Duodenal mucosa (tissue), 2 donors: ENCODE data around the gene RIN3.

Source experiments
- H3K27ac ChIP-seq: one replicate; pipeline ENCODE4 v1.7.0; 2013; ENCODE audit warnings: low read depth, low read length
- H3K27me3 ChIP-seq, 2 donors: one replicate each; pipeline ENCODE4 v1.7.0; 2013; ENCODE audit warnings: low read length in 2 of 2, control low read depth in 1 of 2; ENCODE audit not compliant: insufficient read depth in 2 of 2, control insufficient read depth in 1 of 2
- H3K36me3 ChIP-seq, 2 donors: one replicate each; pipeline ENCODE4 v1.7.0; 2013; ENCODE audit warnings: low read length in 2 of 2, control low read depth in 1 of 2; ENCODE audit not compliant: insufficient read depth in 2 of 2, control insufficient read depth in 1 of 2
- H3K4me1 ChIP-seq, 2 donors: one replicate each; pipeline ENCODE4 v1.7.0; 2013; ENCODE audit warnings: low read length in 2 of 2, control low read depth in 1 of 2; ENCODE audit not compliant: insufficient read depth in 2 of 2, control insufficient read depth in 1 of 2
- H3K4me3 ChIP-seq, 2 donors: one replicate each; pipeline ENCODE4 v1.7.0; 2013; ENCODE audit warnings: low read length in 2 of 2, low read depth in 1 of 2
- H3K9ac ChIP-seq, 2 donors: one replicate each; pipeline ENCODE4 v1.7.0; 2013; ENCODE audit warnings: low read length in 2 of 2, low read depth in 1 of 2
- H3K9me3 ChIP-seq, 2 donors: one replicate each; pipeline ENCODE4 v1.7.0; 2013; ENCODE audit warnings: low read length in 2 of 2, control low read depth in 1 of 2; ENCODE audit not compliant: control insufficient read depth in 1 of 2

Gene RIN3

GRCh38 chr14:92473261-92473968 lies 40.2 kb upstream of the RIN3 start:
- Histone ChIP-seq H3K36me3 (no peaks in the 10 kb centered on the region), H3K4me3 (no peak overlapping the region), H3K27me3 (no peaks in the 10 kb centered on the region), H3K9me3 (no peaks in the 10 kb centered on the region), H3K27ac (no peak overlapping the region), H3K4me1 (no peaks in the 10 kb centered on the region), H3K9ac (no peak overlapping the region)

- Histone ChIP-seq H3K9me3 (no peaks in the 10 kb centered on the region), H3K9ac (no peak overlapping the region), H3K4me3 (no peak overlapping the region), H3K27me3 (no peaks in the 10 kb centered on the region), H3K27ac (no peak overlapping the region), H3K36me3 (no peaks in the 10 kb centered on the region), H3K4me1 (no peaks in the 10 kb centered on the region)
Measured at GRCh38 chr14:92473969-92474535, 39.5 kb upstream of the RIN3 start.

- no peak overlapping the region for H3K9ac ChIP-seq
- H3K27ac ChIP-seq = no peak overlapping the region
- no peaks in the 10 kb centered on the region for H3K9me3 ChIP-seq
- H3K36me3 ChIP-seq = no peaks in the 10 kb centered on the region
- no peaks in the 10 kb centered on the region for H3K27me3 ChIP-seq
- no peak overlapping the region for H3K4me3 ChIP-seq
- H3K4me1 ChIP-seq = no peaks in the 10 kb centered on the region
Measured at GRCh38 chr14:92475037-92475436, 38.5 kb upstream of the RIN3 start.

- H3K27ac ChIP-seq = no peak overlapping the region
- no peaks in the 10 kb centered on the region for H3K36me3 ChIP-seq
- H3K9me3 ChIP-seq = no peaks in the 10 kb centered on the region
- H3K27me3 ChIP-seq = no peaks in the 10 kb centered on the region
- no peaks in the 10 kb centered on the region for H3K4me1 ChIP-seq
- no peak overlapping the region for H3K9ac ChIP-seq
- H3K4me3 ChIP-seq = no peak overlapping the region
Measured at GRCh38 chr14:92475451-92476187, 38.0 kb upstream of the RIN3 start.

GRCh38 chr14:92480856-92481255 lies 32.7 kb upstream of the RIN3 start:
- Histone ChIP-seq H3K36me3 (no peaks in the 10 kb centered on the region), H3K27me3 (no peaks in the 10 kb centered on the region), H3K9me3 (no peaks in the 10 kb centered on the region), H3K4me1 (no peaks in the 10 kb centered on the region), H3K27ac (no peak overlapping the region), H3K4me3 (no peak overlapping the region), H3K9ac (no peak overlapping the region)

GRCh38 chr14:92481386-92481785 lies 32.2 kb upstream of the RIN3 start:
- no peaks in the 10 kb centered on the region for H3K36me3 ChIP-seq
- no peak overlapping the region for H3K27ac ChIP-seq
- H3K9me3 ChIP-seq = no peaks in the 10 kb centered on the region

GRCh38 chr14:92481811-92482555 lies 31.6 kb upstream of the RIN3 start:
- Histone ChIP-seq H3K36me3 (no peaks in the 10 kb centered on the region), H3K27ac (no peak overlapping the region)

More at GRCh38 chr14:92481386-92481785, 32.2 kb upstream of the RIN3 start:
- Histone ChIP-seq H3K4me1 (no peaks in the 10 kb centered on the region), H3K9ac (no peak overlapping the region), H3K27me3 (no peaks in the 10 kb centered on the region), H3K4me3 (no peak overlapping the region)

GRCh38 chr14:92482621-92483319 lies 30.8 kb upstream of the RIN3 start:
- Histone ChIP-seq H3K9ac (no peak overlapping the region), H3K4me3 (no peak overlapping the region), H3K4me1 (no peaks in the 10 kb centered on the region), H3K36me3 (no peaks in the 10 kb centered on the region), H3K27ac (no peak overlapping the region), H3K27me3 (no peaks in the 10 kb centered on the region), H3K9me3 (no peaks in the 10 kb centered on the region)

More at GRCh38 chr14:92481811-92482555, 31.6 kb upstream of the RIN3 start:
- no peak overlapping the region for H3K4me3 ChIP-seq
- no peaks in the 10 kb centered on the region for H3K27me3 ChIP-seq
- no peaks in the 10 kb centered on the region for H3K9me3 ChIP-seq
- no peaks in the 10 kb centered on the region for H3K4me1 ChIP-seq
- no peak overlapping the region for H3K9ac ChIP-seq

- H3K4me1 ChIP-seq = no peaks in the 10 kb centered on the region
- H3K27ac ChIP-seq = no peak overlapping the region
- H3K36me3 ChIP-seq = no peaks in the 10 kb centered on the region
- no peaks in the 10 kb centered on the region for H3K9me3 ChIP-seq
- H3K27me3 ChIP-seq = no peaks in the 10 kb centered on the region
- no peak overlapping the region for H3K4me3 ChIP-seq
- H3K9ac ChIP-seq = no peak overlapping the region
Measured at GRCh38 chr14:92484132-92484823, 29.3 kb upstream of the RIN3 start.
